A549 (cell line): ENCODE results near the gene C4orf36.

Experiments
- POLR2A ChIP-seq: IDR thresholded peaks from 2 replicates; pipeline ENCODE4 v1.6.1; 2012; ENCODE audit warnings: mild to moderate bottlenecking, low read length
- TF ChIP-seq, protein P1 (sequence below): fragments of >200 bp; sonication (Bioruptor Twin); formaldehyde crosslinking; IDR thresholded peaks from 3 replicates; pipeline ENCODE4 v1.5.1; 2016

- TF ChIP-seq, protein P1, sequence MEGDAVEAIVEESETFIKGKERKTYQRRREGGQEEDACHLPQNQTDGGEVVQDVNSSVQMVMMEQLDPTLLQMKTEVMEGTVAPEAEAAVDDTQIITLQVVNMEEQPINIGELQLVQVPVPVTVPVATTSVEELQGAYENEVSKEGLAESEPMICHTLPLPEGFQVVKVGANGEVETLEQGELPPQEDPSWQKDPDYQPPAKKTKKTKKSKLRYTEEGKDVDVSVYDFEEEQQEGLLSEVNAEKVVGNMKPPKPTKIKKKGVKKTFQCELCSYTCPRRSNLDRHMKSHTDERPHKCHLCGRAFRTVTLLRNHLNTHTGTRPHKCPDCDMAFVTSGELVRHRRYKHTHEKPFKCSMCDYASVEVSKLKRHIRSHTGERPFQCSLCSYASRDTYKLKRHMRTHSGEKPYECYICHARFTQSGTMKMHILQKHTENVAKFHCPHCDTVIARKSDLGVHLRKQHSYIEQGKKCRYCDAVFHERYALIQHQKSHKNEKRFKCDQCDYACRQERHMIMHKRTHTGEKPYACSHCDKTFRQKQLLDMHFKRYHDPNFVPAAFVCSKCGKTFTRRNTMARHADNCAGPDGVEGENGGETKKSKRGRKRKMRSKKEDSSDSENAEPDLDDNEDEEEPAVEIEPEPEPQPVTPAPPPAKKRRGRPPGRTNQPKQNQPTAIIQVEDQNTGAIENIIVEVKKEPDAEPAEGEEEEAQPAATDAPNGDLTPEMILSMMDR = no peak
- TF ChIP-seq POLR2A = no peak
Measured at GRCh38 chr4:86845593-86845992, 46.6 kb downstream of the C4orf36 start.
